Femur (tissue), 1 donor: ENCODE results near the gene SRSF12.
A peak's percentile ranks its signal among the peaks of the same experiment; 100 is the strongest.
"Not testable (repeated sequence)": the region's sequence is repeated elsewhere in the genome, so short reads cannot be mapped to it uniquely, and the experiment has no call there.

Experiments
- DNase-seq: peaks from one replicate; pipeline ENCODE4 v3.0.0-alpha.2; 2017

Gene SRSF12

DNA sequence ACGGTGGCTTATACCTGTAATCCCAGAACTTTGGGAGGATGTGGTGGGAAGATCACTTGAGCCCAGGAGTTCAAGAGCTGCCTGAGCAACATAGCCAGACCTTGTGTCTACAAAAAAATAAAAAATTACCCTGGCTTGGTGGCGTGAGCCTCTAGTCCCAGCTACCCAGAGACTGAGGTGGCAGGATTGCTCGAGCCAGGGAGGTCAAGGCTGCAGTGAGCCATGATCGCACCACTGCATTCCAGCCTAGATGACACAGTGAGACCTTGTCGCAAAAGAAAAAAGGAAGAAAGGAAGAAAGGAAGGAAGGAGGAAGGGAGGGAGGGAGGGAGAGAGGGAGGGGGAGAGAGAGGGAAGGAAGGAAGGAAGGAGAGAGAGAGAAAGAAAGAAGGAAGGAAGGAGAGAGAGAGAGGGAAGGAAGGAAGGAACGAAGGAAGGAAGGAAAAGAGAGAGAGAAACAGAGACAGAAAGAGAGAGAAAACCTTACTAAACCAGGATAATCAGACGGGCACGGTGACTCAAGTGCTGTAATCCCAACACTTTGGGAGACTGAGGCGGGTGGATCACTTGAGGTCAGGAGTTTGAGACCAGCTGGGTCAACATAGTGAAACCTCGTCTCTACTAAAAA is 48.2 kb downstream of the SRSF12 start:
- DNase-seq, result no peak

DNA sequence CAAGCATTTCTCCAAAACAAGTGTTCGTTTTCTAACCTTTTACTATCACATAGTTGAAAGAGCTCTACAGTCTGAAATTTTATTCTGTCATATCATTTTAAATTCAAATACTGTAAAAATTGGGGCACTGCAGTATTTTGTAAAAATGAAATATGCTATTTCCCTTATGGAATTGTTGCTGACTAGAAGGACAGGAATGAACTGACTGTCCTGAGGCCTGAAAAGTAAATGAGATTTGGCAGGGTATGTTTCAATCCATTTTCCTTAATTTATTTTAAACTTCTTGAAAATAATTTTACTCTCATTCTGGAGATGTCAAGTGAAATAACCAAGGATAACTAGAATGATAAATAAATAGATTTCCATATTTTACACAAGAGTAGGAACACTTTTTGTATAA is 49.2 kb downstream of the SRSF12 start:
- no peak for DNase-seq

DNA sequence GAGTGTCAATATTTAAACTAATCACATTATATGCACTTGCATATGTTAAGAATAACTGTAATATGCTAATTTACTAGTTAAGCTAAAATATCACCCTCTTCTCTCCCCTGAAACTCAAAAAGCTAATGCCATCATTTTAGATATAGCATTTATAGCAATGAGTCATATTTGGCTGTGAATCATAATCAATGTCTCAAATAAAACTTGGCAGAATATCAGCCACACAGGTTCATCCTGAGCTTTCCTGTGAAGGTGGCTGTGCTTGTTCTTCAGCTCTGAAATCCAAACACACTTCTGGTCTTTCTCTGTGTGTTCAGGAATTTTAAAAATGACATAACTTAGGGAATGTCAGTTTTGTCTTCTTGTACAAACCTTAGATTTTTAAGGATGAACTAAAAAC is 50.1 kb downstream of the SRSF12 start:
- DNase-seq, result no peak

DNA sequence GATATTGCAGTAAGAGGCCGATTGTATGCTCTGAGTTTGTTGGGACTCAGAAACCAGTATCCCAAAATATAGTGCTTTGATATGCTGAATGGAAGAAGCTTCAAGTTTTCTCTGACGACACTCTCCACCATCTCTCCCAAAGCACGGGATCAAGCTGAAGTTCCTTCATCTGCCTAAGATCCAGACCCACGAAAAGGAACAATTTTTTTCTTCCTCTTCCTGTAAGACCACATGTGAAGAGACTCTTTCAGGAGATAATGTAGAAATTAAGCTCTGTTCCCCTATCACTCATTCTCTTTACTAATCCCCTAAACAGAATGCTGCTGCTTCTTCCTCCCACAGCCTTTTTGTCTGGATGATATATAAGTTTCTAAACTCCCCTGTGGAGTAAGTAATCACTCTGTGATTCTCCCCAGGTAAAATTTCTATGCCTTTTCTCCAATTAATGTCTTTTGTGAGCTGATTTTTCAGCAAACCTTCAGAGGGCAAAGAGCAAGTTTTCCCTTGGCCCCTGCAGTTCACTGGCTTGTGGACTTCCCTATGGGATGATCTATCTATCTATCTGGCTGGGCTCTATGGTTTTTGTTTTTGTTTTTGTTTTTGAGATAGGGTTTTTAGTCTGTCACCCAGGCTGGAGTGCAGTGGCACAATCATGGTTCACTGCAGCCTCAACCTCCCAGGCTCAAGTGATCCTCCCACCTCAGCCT is 50.8 kb downstream of the SRSF12 start:
- DNase-seq, result no peak

DNA sequence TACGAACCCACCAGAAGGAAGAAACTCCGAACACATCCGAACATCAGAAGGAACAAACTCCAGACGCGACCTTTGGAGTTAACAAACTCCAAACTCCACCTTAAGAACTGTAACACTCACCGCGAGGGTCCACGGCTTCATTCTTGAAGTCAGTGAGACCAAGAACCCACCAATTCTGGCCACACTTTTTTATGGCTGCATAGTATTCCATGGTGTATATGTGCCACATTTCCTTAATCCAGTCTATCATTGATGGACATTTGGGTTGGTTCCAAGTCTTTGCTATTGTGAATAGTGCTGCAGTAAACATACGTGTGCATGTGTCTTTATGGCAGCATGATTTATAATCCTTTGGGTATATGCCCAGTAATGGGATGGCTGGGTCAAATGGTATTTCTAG is 51.8 kb downstream of the SRSF12 start:
- not testable (repeated sequence) for DNase-seq

DNA sequence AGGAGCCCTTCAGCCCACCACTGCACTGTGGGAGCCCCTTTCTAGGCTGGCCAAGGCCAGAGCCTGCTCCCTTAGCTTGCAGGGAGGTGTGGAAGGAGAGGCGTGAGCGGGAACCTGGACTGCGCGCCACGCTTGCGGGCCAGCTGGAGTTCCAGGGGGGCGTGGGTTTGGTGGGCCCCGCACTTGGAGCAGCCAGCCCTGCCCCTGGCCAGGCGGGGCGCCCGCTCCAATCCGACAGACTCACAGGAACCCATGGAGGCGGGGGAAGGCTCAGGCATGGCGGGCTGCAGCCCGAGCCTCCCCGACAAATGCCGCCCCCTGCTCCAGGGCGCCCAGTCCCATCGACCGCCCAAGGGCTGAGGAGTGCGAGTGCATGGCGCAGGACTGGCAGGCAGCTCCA is 52.9 kb downstream of the SRSF12 start:
- not testable (repeated sequence) for DNase-seq

DNA sequence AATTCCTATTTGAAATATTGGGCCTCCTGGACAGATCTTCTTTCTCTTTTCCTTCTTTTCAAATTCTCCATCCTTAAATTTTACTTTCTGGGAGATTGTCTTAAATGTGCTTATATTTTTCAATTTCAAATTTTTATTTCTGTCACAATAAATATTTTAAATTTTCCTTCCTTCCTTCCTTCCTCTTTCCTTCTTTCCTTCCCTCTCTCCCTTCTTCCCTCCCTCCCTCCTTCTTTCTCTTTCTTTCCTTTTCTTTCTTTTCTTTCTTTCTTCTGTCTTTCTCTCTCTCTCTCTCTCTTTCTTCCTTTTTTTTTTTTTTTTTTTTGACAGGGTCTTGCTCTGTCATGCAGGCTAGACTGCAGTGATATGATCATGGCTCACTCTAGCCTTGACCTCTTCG is 54.0 kb downstream of the SRSF12 start:
- no peak for DNase-seq

DNA sequence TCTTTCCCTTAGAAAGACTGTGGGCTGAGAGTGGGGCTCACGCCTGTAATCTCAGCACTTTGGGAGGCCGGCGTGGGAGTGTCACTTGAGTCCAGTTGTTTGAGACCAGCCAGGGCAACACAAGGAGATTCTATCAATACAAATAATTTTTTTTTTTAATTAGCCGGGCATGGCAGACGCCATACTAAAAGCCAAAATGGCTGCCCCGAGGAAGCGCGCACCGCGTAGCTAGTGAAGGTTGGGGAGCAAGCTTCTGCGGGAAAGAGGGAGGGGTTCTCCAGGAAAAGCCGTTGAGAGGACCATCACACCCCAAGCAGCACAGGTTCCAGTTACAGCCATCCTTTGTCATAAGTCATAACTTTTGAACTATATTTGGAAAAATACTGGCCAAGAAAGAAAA is 58.6 kb downstream of the SRSF12 start:
- DNase-seq, result no peak

DNA sequence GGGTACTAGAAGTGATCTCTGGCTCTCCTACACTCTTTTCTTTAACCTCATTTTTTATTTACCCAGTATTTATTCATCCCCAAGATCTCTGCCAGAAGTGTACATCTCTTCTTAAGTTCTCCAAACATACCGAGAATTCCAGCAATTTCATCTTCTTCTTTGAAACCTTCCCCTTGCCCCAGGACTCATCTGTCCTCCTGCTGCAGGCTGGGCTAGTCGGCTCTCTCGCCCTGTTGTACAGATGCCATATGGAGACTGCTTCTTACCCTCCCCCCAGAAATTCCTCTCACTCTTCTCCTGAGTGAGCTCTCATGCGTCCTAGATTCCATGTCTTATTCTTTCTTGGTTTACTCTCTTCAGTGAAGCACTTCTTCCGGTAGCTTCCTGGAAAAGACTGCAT is 59.2 kb downstream of the SRSF12 start:
- no peak for DNase-seq

DNA sequence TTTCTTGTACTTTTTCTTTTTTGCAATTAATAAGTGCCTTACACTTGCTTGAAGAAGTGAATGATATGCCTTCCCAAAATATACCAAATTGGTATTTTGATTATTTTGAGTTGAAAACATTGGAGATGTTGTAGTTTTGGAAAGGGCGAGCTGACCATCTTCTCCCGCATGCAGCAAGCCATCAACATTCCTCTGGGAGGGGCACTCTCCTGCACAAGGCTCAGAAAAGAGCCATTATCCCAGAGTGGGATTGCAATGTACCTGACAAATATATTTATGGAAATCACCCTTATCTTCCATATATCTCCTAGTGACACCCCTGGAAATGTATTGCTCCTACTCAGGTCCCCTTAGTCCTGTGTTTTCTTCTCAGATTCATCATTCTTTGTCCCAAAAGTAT is 60.1 kb downstream of the SRSF12 start:
- DNase-seq, result no peak

DNA sequence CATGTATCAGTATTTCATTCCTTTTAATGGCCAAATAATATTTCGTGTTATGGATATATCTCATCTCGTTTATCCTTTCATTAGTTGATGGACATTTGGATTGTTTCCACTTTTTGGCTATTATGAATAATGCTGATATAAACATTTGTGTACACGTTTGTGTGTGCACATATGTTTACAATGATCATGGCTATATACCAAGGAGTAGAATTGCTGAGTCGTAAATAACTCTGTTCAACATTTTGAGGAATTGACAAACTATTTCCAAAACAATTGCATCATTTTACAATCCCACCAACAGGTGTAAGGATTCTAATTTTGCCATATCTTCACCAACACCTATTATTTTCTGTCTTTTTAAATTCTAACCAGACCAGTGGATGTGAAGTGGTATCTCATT is 63.7 kb downstream of the SRSF12 start:
- DNase-seq, result no peak

DNA sequence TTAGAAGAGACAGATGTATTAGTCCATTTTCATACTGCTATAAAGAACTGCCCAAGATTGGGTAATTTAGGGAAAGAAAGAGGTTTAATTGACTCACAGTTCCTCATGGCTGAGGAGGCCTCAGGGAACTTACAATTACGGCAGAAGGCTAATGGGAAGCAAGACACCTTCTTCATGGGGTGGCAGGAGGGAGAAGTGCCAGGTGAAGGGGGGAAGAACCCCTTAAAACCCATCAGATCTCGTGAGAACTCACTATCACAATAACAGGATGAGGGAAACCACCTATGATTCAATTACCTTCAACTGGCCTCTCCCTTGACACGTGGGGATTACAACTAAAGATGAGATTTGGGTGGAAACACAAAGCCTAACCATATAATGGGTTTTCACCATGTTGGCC is 66.2 kb downstream of the SRSF12 start:
- DNase-seq, result no peak

DNA sequence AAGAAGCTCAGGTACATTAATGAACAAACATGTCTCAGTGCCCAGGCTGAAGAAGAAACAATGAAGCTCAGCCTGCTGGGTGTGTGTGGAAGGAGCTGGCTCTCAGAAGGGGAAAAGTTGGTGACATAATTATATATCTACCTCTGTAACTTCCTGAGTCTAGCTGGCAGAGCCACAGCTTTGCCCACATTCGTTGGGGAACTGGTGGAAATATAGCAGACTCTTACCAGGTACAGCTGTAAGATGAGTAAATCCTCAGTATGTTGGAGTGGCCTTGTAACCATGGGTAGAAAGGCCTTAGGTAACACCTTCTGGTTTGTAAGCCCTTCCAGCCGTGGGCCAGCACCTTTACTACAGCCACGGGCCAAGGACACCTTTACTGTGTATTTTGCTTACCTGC is 67.2 kb downstream of the SRSF12 start:
- no peak for DNase-seq

DNA sequence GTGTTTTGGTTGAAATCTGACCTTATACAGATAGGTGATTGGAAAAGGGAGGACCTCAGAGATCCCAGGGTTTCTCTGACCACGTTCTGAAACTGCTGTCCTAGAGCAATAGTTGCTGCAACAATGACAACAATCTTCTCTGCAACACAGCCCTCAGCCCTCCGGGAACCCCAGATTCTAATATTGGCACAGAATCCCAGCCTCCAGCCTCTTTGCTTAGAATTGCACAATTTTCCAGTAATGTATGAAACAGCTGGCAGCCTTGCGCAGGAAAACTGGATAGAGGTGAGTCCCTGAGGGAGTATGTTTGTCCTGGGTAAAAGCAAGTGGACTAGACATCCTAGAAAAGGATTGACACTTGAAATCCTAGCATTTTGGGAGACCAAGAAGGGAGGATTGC is 67.7 kb downstream of the SRSF12 start:
- DNase-seq, result peak; percentile 57

DNA sequence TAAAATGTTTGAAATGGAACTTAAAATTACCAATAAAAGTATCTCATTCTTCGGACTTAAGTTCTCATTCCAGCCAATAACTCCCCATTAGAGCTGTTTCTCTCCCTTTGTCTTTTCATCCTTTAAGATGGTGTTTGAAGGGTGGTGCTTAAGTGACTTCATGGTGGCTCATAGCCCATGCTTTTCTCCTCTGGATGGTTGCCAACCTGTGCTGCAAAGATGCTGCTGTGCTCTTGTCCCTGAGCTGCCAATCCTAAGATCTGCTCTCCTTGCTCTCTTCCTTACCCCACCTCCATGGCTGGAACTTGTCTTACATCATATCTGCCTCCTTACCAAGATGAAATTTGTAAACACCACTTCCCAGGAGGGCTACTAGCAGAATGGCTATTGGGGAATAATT is 68.9 kb downstream of the SRSF12 start:
- DNase-seq, result peak; percentile 53

DNA sequence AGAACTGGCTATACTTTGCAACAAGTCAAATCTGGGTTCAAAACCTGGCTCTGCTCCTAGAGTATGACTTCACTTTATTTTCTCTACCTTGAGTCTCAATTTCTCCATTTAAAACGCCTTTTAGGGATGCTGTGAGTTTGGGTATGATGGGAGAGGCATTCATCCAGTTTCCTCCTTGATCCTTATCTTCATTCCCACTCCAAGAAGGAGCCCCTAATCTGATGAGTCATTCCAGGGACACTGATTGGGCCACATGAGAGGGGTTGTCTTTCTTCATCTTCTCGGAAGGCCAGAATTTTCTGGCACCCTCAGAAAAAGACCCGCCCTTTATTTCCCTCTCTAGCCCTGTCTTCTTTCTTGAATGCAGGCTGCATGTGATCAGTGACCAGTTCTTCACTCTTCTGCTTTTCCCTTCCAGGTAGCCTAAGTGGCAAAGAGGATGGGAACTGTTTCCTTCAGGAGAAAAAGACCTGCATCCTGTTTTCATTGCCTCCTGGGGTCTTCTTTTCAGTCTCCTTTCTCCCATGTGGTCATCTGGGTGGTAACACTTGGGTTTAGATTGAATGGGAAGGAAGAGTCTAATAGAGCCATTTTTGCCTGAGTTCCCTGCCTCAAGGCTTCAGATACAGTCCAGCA is 69.5 kb downstream of the SRSF12 start:
- no peak for DNase-seq

DNA sequence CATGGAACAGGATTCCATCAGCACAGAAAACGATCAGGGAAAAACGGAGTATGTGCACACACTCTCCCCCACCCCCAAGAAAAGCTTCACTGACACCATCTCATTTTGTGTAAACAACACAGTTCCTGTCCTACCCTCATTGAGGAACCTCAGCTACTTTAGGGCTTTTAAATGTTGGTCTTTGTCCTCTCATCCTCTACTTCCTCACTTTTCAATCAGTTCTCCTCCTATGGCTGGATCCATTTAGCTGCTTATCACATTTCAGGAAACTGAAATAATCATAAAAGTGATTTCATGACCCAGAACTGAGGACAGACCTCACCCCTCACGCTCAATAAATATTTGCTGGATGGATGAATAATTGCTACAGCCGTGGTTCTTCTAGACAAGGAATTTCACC is 70.4 kb downstream of the SRSF12 start:
- DNase-seq, result no peak
